GM19351 (cell line): ENCODE measurements around the gene GCGR.
A peak's percentile ranks its signal among the peaks of the same experiment; 100 is the strongest.

ENCODE experiments used
- ATAC-seq: cut with Tn5 transposase; IDR thresholded peaks from one replicate; pipeline ENCODE4 v1.9.1; 2021; ENCODE audit warnings: mild to moderate bottlenecking, moderate library complexity; ENCODE audit not compliant: unreplicated experiment

Gene GCGR

GRCh38 chr17:81845881-81846742 is 42.2 kb downstream of the GCGR start:
- ATAC-seq: no peak

GRCh38 chr17:81846743-81847689 is 43.1 kb downstream of the GCGR start:
- ATAC-seq: no peak

- ATAC-seq: no peak
Observed at GRCh38 chr17:81849457-81849856, 45.5 kb downstream of the GCGR start.

- ATAC-seq: no peak
Observed at GRCh38 chr17:81851423-81851822, 47.5 kb downstream of the GCGR start.

GRCh38 chr17:81852237-81852636 is 48.3 kb downstream of the GCGR start:
- ATAC-seq: no peak

GRCh38 chr17:81854974-81855774 is 51.2 kb downstream of the GCGR start:
- no peak for ATAC-seq

- ATAC-seq: no peak
Observed at GRCh38 chr17:81858170-81858966, 54.4 kb downstream of the GCGR start.

GRCh38 chr17:81858967-81859905 is 55.3 kb downstream of the GCGR start:
- ATAC-seq: no peak

- ATAC-seq: no peak
Observed at GRCh38 chr17:81859906-81860755, 56.2 kb downstream of the GCGR start, which contains the start of gene P4HB. Gene P4HB (minus strand): TSS chr17:81860535. CDS start chr17:81860471, 64 bp downstream.

GRCh38 chr17:81860756-81861568 is 57.0 kb downstream of the GCGR start:
- peak; percentile 84 for ATAC-seq

GRCh38 chr17:81863123-81863675 is 59.2 kb downstream of the GCGR start:
- ATAC-seq: no peak
